Panc1 (cell line): ENCODE data around the gene STK25. TPM values are rescaled to one million over a fixed set of nuclear protein-coding genes. Genes with fewer than 3 reads are reported as not detected.

ENCODE experiments used
- ATAC-seq: fragments of 200-7000 bp; cut with Tn5 transposase; 2 replicates; pipeline ENCODE4 v1.9.1; 2020; ENCODE audit warnings: mild to moderate bottlenecking, moderate library complexity
- BruUV-seq: library from RNA; stranded (reverse); fragments of 400-500 nt; replicated peaks from 2 replicates; lab custom pipeline; 2021; lab: Mats Ljungman, UMichigan
- CTCF ChIA-PET: fragments of 300-600 bp; sonication (Branson Sonifier 250); formaldehyde crosslinking; loops from one replicate; lab custom pipeline; 2022; ENCODE audit warnings: antibody characterized with exemption; lab: Charles Lee
- POLR2A ChIA-PET: fragments of 300-600 bp; sonication (Branson Sonifier 250); formaldehyde crosslinking; loops from one replicate; lab custom pipeline; 2022; ENCODE audit warnings: antibody characterized with exemption; lab: Charles Lee
- DNase-seq: peaks from one replicate; pipeline ENCODE4 v3.0.0-alpha.2; 2010; ENCODE audit warnings: low read depth, low spot score
- H3K27ac ChIP-seq: 2 replicates; pipeline ENCODE4 v1.5.1; 2011; ENCODE audit warnings: mild to moderate bottlenecking, low read length, inconsistent platforms
- H3K27me3 ChIP-seq: fragments of 200-500 bp; sonication (Bioruptor generic); 2 replicates; pipeline ENCODE4 v1.6.0; 2014; ENCODE audit warnings: low read length, inconsistent platforms; ENCODE audit not compliant: control insufficient read depth, insufficient read depth
- H3K36me3 ChIP-seq: fragments of 200-500 bp; sonication (Bioruptor generic); 2 replicates; pipeline ENCODE4 v1.5.1; 2014; ENCODE audit warnings: inconsistent platforms, mild to moderate bottlenecking, low read length, moderate library complexity; ENCODE audit not compliant: control insufficient read depth, insufficient read depth
- H3K4me1 ChIP-seq: 2 replicates; pipeline ENCODE4 v1.5.1; 2011; ENCODE audit warnings: inconsistent platforms, mild to moderate bottlenecking, low read length, moderate library complexity; ENCODE audit not compliant: control insufficient read depth, insufficient read depth
- H3K4me3 ChIP-seq, 2 experiments: 2 replicates each; pipeline ENCODE4 v1.5.1; 2011 to 2012; ENCODE audit warnings: low read depth in 2 of 2, low read length in 2 of 2, mild to moderate bottlenecking in 2 of 2, inconsistent platforms in 1 of 2, moderate library complexity in 1 of 2
- H3K9me3 ChIP-seq: fragments of 200-500 bp; sonication (Bioruptor generic); 2 replicates; pipeline ENCODE4 v1.5.1; 2014; ENCODE audit warnings: low read depth, mild to moderate bottlenecking, inconsistent platforms, low read length, moderate library complexity; ENCODE audit not compliant: control insufficient read depth, insufficient read depth
- CTCF ChIP-seq: fragments of 450-650 bp; IDR thresholded peaks from 2 replicates; pipeline ENCODE4 v1.5.1; 2017; ENCODE audit warnings: mild to moderate bottlenecking
- POLR2AphosphoS5 ChIP-seq: IDR thresholded peaks from 2 replicates; pipeline ENCODE4 v1.6.1; 2012; ENCODE audit warnings: mild to moderate bottlenecking, low read depth, low read length, moderate library complexity
- REST ChIP-seq, 2 experiments: IDR thresholded peaks; 2 replicates each; pipeline ENCODE4 v1.6.1; 2011 to 2012; ENCODE audit warnings: low read depth in 2 of 2, control low read depth in 1 of 2, low read length in 1 of 2, mild to moderate bottlenecking in 1 of 2, moderate library complexity in 1 of 2; ENCODE audit not compliant: insufficient read depth in 1 of 2
- SIN3A ChIP-seq: IDR thresholded peaks from 2 replicates; pipeline ENCODE4 v1.6.1; 2012; ENCODE audit warnings: low read depth, mild to moderate bottlenecking, low read length, moderate library complexity, borderline replicate concordance; ENCODE audit not compliant: insufficient read depth
- TCF7L2 ChIP-seq: IDR thresholded peaks from 2 replicates; pipeline ENCODE4 v1.6.1; 2011; ENCODE audit warnings: mild to moderate bottlenecking, low read depth, low read length, inconsistent platforms
- in situ Hi-C: cut with HindIII; loops from 2 replicates; pipeline ENCODE4 v1.10.0; 2016; ENCODE audit warnings: low sequenced_read_pairs, low pct_unique_long_range_greater_than_20kb
- intact Hi-C: fragments of 100-400 bp; cut with micrococcal nuclease; formaldehyde crosslinking; loops from one replicate; pipeline ENCODE4 v1.10.0; 2022; ENCODE audit not compliant: unreplicated experiment
- total RNA-seq: library from RNA; stranded (reverse); gene quantifications from one replicate; pipeline ENCODE4 v1.2.1, GENCODE V29; 2021; ENCODE audit not compliant: unreplicated experiment

Gene STK25
- total RNA-seq, 1 experiment from 2014 or later, result 195 TPM

DNA sequence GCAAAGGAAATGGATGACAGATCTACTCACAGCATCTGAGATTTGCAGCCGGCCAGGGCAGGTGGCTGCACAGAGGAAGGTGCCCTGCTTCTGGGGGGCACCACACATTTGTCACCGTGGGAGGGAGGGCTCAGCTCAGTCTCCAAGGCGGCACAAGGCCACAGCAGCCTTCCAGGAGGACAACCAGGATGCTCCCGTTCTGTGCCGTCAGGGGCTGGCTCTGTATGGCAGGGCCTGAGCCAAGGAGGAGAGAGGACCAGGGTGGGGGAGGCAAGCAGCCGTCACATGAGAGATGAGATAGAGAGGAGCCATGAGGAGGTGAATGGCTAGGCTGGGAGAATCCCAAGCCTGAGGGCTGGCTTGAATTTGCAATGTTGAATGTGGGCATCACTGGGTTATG is 45.6 kb upstream of the STK25 start:
- intact Hi-C loops (no loop called here), in situ Hi-C loops (no loop called here)
- no TSS peak for BruUV-seq
- no peak overlapping the region for H3K27ac ChIP-seq
- POLR2A ChIA-PET, result no interaction called here
- no peak for DNase-seq
- H3K4me1 ChIP-seq, result peaks cover 12% of the 10 kb centered on the region
- TF ChIP-seq REST (IDR thresholded peaks at IDR 0.05; ENCODE audit: insufficient read depth in 1 of 2, low read depth in 2 of 2, low read length in 1 of 2), result no peak
- TF ChIP-seq POLR2AphosphoS5, result no peak
- TF ChIP-seq CTCF, result no peak
- no peak for TF ChIP-seq TCF7L2
- no peak for TF ChIP-seq SIN3A
- CTCF ChIA-PET, result interaction anchor here (0.6 kb wide), 1 partner anchor 101 kb away, joined by 3 read pairs; no protein-coding TSS in a partner anchor
- H3K27me3 ChIP-seq, result no peaks in the 10 kb centered on the region
- ATAC-seq, result no peak
- no peaks in the 10 kb centered on the region for H3K36me3 ChIP-seq
- no peak overlapping the region for H3K4me3 ChIP-seq
- H3K9me3 ChIP-seq, result no peaks in the 10 kb centered on the region

DNA sequence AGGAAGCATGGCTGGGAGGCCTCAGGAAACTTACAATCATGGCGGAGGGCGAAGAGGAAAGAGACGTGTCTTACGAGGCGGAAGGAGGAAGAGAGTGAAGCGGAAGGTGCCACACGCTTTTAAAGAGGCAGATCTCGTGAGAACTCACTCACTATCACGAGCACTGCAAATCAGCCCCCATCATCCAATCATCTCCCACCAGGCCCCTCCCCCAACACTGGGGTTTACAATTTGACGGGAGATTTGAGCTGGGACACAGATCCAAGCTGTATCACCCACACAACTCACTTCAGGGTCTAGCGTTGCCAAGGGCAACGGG is 45.1 kb upstream of the STK25 start:
- no peak for TF ChIP-seq CTCF
- TF ChIP-seq POLR2AphosphoS5, result no peak
- TF ChIP-seq REST (IDR thresholded peaks at IDR 0.05; ENCODE audit: insufficient read depth in 1 of 2, low read depth in 2 of 2, low read length in 1 of 2), result no peak
- TF ChIP-seq TCF7L2, result no peak
- no peak for TF ChIP-seq SIN3A
- Histone ChIP-seq H3K9me3 (no peaks in the 10 kb centered on the region), H3K4me3 (no peak overlapping the region), H3K4me1 (peaks cover 12% of the 10 kb centered on the region), H3K27me3 (no peaks in the 10 kb centered on the region), H3K27ac (no peak overlapping the region), H3K36me3 (no peaks in the 10 kb centered on the region)
- intact Hi-C loops, result no loop called here
- ChIA-PET POLR2A (no interaction called here), CTCF (no interaction called here)
- BruUV-seq, result no TSS peak
- in situ Hi-C loops, result no loop called here
- DNase-seq, result no peak
- ATAC-seq, result no peak
